Esophagus squamous epithelium (tissue), 4 donors: ENCODE measurements around the gene INPP5D.

Experiments
- POLR2A ChIP-seq, 4 donors: fragments of 450-650 bp; IDR thresholded peaks; one replicate each; pipeline ENCODE4 v1.6.1; 2017; ENCODE audit warnings: antibody characterized with exemption in 4 of 4, mild to moderate bottlenecking in 4 of 4, moderate library complexity in 3 of 4
- TF ChIP-seq, protein P1 (sequence below), 6 experiments: fragments of 450-650 bp in 4 of 6; fragments of 200-600 bp in 2 of 6; sonication (generic) in 2 of 6; IDR thresholded peaks; one replicate each; pipeline ENCODE4 v1.5.1; 2016 to 2019; ENCODE audit warnings: antibody characterized with exemption in 6 of 6, mild to moderate bottlenecking in 4 of 6, moderate library complexity in 4 of 6

DNA sequence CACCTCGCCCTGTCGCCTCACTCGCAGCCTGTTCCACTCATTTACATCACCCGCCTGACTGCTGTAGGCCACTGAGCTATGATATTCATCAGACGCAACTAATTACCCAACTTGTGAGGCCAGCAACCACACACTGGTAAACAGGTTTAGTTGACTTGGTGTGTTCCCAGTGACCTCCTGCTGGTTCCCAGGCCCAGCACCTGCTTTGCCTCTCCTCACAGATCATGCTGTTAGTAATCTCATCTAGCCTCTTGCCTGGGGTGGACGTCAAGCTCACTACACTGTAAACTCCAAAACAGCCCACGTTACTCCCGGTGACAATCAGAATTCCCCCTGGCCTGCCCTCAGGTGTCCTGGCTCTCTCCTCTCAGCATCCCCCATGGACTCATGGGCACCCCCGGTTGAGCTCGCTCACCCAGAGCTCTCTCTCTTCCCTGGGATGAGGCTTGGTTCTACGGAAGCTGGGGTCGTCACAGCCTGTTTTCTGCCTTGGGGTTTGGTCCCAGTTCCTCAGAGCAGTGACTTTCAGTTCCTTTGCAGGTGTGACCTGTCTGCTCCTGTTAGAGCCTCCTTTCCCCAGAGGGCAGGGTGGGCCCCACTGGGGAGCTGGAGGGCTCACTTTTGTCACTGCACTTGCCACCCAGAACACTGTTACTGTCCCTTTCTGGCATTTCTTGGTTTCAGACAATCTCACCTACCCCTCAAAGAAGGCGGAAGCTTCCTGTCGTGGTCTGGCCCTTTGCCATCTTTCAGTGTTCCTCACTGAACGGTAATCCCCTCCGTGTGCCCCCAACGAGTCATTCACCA lies 40.3 kb downstream of the INPP5D start:
- TF ChIP-seq, protein P1, sequence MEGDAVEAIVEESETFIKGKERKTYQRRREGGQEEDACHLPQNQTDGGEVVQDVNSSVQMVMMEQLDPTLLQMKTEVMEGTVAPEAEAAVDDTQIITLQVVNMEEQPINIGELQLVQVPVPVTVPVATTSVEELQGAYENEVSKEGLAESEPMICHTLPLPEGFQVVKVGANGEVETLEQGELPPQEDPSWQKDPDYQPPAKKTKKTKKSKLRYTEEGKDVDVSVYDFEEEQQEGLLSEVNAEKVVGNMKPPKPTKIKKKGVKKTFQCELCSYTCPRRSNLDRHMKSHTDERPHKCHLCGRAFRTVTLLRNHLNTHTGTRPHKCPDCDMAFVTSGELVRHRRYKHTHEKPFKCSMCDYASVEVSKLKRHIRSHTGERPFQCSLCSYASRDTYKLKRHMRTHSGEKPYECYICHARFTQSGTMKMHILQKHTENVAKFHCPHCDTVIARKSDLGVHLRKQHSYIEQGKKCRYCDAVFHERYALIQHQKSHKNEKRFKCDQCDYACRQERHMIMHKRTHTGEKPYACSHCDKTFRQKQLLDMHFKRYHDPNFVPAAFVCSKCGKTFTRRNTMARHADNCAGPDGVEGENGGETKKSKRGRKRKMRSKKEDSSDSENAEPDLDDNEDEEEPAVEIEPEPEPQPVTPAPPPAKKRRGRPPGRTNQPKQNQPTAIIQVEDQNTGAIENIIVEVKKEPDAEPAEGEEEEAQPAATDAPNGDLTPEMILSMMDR (IDR thresholded peaks at IDR 0.05): no peak
- TF ChIP-seq POLR2A (IDR thresholded peaks at IDR 0.05): no peak
